A673 (cell line): Measurements from ENCODE around the gene TMEM45A.

Experiments used
- EZH2 ChIP-seq: fragments of 200-600 bp; sonication (generic); IDR thresholded peaks from 2 replicates; pipeline ENCODE4 v1.6.1; 2017; ENCODE audit warnings: borderline replicate concordance, low read depth, mild to moderate bottlenecking, mixed read lengths, antibody characterized with exemption, low read length; ENCODE audit not compliant: poor library complexity, severe bottlenecking
- TF ChIP-seq, protein P1 (sequence below): fragments of 300-800, 200-600 bp; sonication (generic); conservative IDR thresholded peaks from 2 replicates; pipeline ENCODE4 v1.5.1; 2017; ENCODE audit warnings: low read depth, mild to moderate bottlenecking, antibody characterized with exemption, low read length, moderate library complexity, mixed read lengths

DNA sequence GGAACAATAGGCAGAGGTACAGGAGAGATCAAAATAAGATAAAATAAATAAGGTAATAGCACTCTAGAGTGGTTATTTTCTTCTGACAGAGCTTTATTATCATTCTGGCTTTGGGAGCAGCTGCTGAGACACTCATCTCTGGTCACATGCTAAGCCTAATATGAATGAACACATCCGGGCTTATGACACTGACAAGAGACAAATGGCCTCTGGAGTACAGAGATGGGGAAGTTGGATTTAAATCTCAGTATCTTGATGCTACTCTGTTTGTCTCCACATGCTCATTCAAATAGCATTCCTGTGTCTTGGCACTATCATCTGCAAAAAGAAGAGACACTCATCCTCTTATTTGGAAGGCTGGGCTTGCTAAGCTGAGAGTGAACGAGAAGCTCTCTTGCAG lies 55.6 kb downstream of the TMEM45A start:
- TF ChIP-seq, protein P1, sequence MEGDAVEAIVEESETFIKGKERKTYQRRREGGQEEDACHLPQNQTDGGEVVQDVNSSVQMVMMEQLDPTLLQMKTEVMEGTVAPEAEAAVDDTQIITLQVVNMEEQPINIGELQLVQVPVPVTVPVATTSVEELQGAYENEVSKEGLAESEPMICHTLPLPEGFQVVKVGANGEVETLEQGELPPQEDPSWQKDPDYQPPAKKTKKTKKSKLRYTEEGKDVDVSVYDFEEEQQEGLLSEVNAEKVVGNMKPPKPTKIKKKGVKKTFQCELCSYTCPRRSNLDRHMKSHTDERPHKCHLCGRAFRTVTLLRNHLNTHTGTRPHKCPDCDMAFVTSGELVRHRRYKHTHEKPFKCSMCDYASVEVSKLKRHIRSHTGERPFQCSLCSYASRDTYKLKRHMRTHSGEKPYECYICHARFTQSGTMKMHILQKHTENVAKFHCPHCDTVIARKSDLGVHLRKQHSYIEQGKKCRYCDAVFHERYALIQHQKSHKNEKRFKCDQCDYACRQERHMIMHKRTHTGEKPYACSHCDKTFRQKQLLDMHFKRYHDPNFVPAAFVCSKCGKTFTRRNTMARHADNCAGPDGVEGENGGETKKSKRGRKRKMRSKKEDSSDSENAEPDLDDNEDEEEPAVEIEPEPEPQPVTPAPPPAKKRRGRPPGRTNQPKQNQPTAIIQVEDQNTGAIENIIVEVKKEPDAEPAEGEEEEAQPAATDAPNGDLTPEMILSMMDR = no peak
- no peak for TF ChIP-seq EZH2
